Astrocyte of the spinal cord (primary cell): ENCODE results near the gene F2.
A peak's percentile ranks its signal among the peaks of the same experiment; 100 is the strongest.
"Not testable (repeated sequence)": the region's sequence is repeated elsewhere in the genome, so short reads cannot be mapped to it uniquely, and the experiment has no call there.

Experiments
- DNase-seq: peaks from one replicate; pipeline ENCODE4 v3.0.0; 2011; ENCODE audit warnings: low read depth, low spot score
- H3K4me3 ChIP-seq: 2 replicates; pipeline ENCODE4 v1.5.1; 2011; ENCODE audit warnings: low read depth, mild to moderate bottlenecking, low read length, moderate library complexity
- in situ Hi-C: cut with HindIII; loops from 2 replicates; pipeline ENCODE4 v1.10.0; 2017; ENCODE audit warnings: low sequenced_read_pairs
- TF ChIP-seq, protein P1 (sequence below): IDR thresholded peaks from 2 replicates; pipeline ENCODE4 v1.5.1; 2012; ENCODE audit warnings: low read depth, mild to moderate bottlenecking, low read length, inconsistent platforms

Gene F2

DNA sequence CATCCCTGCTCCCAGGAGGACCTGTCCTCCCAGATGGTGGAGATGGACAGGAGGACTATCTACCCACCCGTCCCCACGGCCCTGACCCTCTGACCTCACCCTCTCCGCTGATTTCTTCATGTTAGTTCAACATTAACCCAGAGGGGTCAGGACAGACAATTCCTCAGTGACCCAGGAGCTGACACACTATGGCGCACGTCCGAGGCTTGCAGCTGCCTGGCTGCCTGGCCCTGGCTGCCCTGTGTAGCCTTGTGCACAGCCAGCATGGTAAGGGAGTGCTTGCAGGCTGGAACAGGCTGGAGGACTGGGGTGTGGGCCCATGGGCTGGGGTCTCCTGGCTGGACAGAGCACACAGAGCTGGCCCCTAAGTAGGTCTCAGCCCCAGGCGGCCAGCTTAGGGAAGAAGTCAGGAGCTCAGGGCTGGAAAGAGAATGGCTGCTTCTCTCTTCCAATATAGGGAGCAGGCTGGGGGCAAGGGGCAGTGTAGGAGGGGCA is at the start of gene F2:
Gene F2 (plus strand): TSS at position 166 of the 495 bp plus-strand sequence. CDS start 23 bp downstream, at position 189.
- no peak within 1 kb of the TSS for H3K4me3 ChIP-seq

DNA sequence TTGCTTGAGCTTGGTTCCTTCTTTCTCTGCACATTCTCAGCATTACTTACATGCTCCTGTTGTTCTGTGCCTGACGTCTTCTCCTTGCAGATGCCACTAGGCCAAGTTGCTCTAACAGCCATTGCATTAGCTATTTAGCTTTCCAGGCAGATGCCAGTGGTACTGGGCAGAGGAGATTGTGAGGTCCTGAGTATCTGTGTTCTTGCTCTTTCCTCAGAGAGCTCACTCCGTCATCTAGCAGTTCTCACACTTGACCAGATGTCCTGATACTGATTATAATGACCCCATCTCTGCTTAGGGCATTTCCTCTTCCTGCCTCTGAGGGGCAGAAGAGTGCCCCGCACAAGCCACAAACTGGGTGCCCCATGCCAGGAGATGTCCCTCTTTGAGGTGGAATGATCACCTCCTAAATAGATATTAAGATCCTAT is 49.3 kb upstream of the F2 start:
- H3K4me3 ChIP-seq: no peak overlapping the region
- no peak for DNase-seq
- in situ Hi-C loops: no loop called here
- TF ChIP-seq, protein P1, sequence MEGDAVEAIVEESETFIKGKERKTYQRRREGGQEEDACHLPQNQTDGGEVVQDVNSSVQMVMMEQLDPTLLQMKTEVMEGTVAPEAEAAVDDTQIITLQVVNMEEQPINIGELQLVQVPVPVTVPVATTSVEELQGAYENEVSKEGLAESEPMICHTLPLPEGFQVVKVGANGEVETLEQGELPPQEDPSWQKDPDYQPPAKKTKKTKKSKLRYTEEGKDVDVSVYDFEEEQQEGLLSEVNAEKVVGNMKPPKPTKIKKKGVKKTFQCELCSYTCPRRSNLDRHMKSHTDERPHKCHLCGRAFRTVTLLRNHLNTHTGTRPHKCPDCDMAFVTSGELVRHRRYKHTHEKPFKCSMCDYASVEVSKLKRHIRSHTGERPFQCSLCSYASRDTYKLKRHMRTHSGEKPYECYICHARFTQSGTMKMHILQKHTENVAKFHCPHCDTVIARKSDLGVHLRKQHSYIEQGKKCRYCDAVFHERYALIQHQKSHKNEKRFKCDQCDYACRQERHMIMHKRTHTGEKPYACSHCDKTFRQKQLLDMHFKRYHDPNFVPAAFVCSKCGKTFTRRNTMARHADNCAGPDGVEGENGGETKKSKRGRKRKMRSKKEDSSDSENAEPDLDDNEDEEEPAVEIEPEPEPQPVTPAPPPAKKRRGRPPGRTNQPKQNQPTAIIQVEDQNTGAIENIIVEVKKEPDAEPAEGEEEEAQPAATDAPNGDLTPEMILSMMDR: peak; percentile 11

More for the DNA sequence above, at the start of gene F2:
- in situ Hi-C loops: no loop called here
- no peak for DNase-seq
- TF ChIP-seq, protein P1: no peak

DNA sequence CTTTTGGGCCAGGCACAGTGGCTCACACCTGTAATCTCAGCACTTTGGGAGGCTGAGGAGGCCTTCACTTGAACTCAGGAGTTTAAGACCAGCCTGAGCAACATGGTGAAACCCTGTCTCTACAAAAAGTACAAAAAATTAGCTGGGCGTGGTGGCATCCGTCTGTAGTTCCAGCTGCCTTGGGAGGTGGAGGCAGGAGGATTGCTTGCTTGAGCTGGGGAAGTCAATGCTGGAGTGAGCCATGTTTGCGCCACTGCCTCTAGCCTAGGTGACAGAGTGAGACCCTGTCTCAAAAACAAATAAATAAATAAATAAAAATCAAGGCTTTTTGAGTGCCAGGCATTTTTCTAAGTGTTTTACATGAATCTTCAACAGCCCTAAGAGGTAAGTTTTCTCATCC is 48.5 kb upstream of the F2 start:
- DNase-seq, H3K4me3 ChIP-seq, in situ Hi-C loops: not testable (repeated sequence)

DNA sequence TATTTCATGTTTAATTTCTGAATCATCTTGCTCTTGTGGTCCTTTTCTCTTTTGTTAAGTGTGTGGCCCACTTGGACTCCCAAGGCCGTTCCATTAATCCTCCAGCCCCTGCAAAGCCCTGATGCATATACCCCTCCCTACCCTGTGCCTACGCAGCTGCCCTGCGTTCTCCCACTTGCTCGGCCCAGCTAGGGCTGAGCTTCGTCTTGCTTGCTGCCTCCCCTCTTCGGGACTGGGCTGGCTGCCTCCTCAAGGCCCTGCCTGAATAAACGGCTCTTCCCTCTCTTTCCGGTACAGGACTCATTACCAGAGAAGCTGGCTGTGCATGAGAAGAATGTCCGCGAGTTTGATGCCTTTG is 47.1 kb upstream of the F2 start:
- no peak overlapping the region for H3K4me3 ChIP-seq
- no peak for DNase-seq
- TF ChIP-seq, protein P1: no peak
- in situ Hi-C loops: no loop called here

DNA sequence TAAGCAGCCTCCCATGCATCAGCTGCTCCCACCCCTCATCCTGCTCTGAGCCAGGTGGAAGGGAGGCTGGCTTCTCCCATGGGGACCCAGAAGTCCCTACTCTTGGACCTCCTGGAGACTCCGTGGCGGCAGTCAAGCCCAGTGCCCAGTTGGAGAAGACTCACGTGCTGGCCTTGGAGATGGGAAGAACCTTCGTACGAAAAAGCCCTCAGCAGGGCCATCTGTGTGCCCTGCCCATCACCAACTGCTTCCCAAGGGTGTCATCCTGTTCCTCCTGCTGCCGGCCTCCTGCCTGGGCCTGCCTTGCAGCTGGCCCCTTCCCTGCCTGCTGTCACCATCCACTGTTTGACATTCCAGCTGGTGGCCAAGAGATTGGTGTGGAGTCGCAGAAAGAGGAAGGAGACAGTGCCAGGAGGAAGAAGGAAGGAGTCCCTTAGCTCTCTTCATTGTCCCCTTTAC is 46.6 kb upstream of the F2 start:
- DNase-seq: no peak
- H3K4me3 ChIP-seq: no peak overlapping the region
- in situ Hi-C loops: no loop called here
- TF ChIP-seq, protein P1: no peak

DNA sequence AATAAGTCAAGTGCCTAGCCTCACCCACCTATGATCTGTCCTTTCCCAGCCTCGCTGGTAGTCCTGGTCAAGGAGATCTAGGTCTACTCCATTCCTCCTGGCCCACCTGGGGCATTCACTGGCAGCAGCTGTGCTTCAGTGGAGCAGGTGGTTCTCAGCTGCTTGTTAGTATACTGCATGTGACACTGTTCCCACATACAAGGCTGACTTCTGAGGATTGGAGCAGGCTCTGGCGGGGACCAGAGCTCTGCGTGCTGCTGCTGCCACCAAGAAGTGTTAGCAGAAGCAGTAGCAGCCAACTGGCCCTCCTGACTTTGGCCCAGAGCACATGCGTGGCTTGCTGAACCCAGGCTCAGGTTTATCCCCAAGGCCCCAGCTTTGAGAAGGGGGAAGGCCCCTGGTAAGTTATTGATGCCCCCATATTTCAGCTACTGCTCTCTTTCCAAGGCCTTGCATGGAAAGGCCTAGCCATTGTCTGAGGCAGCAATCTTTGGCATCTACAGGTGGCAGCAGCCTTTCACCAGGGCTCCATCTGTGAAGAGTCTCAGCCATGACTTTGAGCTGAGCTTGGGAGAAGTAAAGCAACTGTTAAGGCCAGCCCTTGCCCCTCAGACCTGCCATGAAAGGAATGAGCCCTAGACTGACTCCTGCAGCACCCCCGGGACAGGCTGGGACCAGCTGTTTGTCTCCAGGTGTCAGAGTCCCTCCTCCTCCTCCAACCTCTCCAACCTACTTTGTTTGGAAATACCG is 45.1 kb upstream of the F2 start:
- TF ChIP-seq, protein P1: no peak
- DNase-seq: no peak
- H3K4me3 ChIP-seq: no peak overlapping the region
- in situ Hi-C loops: no loop called here

DNA sequence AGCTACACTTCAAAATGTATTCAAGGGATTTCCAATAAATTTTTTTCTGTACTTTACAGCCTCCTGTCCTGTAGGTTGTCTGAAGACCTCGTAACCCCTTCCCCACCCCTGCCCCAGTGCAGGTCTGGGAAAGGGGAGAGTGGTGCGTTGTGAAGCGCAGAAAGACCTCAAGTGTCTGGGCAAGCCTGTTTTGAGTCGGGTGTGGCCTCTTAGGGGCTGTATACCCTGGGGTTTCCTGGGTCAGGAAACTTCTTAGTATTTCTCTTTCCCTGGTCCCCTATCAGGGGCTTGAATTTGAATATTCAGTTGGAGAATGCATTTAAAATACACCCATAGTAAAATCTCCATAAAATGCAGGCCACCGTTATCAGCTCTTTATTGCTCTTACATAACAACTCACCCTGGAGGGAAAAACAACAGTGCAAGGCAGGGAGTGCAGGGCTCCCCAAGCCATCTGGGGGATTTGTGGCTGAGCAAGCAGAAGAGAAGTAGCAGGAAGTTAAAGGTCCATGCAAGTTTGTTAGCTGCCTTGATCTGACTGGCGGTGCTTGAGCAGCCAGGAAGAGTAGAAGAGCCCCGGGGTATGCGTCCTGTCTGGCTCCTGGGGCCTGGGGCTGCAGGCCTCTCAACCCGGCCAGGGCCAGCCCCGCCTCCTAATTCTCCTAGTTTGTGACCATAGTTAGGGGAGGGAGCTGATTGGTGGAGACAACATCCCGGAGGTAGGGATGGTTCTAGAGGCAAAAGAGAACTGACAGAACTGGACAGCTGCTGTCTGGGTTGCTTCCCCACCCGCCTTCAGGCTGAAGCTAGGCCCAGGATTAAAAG is 44.3 kb upstream of the F2 start:
- in situ Hi-C loops: no loop called here
- peak; percentile 22 for DNase-seq
- H3K4me3 ChIP-seq: no peak overlapping the region
- TF ChIP-seq, protein P1: no peak
